DMS 273 treated with DMSO at 0.1 percent for 48 hours (cell line): ENCODE data around the gene TSPAN14.
"Not testable (repeated sequence)": the region's sequence is repeated elsewhere in the genome, so short reads cannot be mapped to it uniquely, and the experiment has no call there.

Experiments used
- DNase-seq: peaks from one replicate; lab custom pipeline; 2025; lab: John Stamatoyannopoulos, UW

The TSPAN14 gene, protein sequence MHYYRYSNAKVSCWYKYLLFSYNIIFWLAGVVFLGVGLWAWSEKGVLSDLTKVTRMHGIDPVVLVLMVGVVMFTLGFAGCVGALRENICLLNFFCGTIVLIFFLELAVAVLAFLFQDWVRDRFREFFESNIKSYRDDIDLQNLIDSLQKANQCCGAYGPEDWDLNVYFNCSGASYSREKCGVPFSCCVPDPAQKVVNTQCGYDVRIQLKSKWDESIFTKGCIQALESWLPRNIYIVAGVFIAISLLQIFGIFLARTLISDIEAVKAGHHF

DNA sequence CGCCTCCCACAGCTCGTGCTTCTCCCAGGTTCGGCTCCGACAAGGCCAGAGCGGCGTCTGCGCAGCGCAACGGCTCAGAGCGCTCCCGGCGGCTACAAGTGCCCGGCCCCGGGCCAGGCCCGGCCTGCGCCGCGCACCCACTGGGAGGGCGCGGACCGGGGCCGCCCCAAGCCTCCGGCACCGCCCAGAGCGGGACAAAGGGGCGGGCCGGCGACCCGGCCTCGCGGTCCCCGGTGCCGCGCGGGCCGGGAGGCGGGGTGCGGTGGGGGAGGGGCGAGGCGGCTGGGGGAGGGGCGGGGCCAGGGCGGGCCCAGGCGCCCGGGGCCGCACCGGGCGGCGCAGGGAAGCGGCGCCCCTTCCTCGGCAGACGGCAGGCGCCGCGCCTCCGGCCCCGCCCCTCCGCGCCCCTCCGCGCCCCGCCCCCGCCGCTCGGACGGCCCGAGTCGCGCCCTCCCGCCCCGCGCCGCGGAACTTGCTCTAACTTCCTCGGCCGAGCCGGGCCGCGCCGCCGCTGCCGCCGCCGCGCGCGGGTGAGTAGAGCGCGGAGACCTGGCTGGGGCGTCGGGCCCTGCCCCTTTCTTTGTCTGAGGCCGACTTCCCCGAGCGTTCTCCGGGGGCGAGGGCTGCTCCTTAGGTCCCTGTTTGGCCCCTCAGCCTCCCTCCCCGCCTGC lies at the start of gene TSPAN14:
Gene TSPAN14, plus strand, starts transcription at position 469 of the 671 bp plus-strand sequence. CDS start 34,924 bp downstream, outside the sequence.
- DNase-seq, result no peak

DNA sequence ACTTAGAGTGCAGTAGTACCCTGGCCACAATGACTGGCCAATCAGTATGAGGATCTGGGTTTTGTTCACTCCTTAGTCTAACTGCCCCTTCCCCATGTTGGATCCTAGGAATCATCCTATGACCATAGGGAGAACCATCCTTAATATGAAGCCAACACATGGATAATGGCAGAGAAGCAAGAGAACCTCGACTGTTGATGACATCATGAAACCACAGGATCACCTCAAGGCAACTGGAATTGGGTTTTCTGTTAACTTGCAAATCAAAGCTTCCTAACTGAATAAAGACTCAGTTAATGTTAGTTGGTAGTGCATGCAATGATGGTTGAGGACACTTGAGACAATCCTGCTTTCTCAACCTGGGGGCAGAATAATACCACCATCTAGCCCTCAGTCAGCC lies 49.1 kb upstream of the TSPAN14 start:
- DNase-seq, result no peak

DNA sequence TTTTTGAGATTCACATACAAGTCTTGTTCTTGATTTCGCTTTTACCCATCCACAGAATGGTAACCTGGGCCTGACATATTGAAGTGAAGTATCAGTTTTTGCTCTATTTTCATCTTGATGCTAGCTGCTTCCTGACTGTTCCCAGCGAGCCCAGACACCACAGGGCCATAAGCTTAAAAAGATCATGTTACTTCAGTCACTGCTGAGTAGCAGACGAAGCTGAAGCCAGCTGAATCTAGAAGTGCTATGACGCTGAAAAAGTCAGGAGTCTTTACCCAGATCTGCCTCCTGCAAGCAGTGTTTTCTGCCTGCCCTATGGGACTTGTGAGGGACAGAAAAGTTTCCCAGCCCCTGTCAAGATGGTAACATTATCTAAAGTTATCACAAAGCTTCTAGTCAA lies 48.5 kb upstream of the TSPAN14 start:
- DNase-seq, result peak; percentile 67

DNA sequence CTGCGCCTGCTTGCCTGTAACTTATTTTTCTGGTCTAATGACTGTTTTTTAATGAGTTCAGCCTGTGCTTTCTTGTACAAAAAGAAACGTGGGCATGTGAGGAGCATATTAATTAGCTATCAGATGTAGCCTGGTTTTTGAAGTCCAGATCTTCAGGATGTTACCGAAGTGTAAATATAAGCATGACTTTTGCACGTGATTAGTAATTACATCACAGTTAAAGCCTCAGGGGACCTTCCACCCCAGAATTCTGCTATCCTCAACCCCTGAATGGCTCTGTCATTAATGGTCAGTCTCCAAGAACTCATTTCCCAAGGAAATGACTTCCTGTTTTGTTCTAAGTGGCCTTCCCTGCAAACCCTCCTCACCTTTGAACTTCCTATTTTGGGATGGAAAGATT lies 47.9 kb upstream of the TSPAN14 start:
- DNase-seq, result no peak

DNA sequence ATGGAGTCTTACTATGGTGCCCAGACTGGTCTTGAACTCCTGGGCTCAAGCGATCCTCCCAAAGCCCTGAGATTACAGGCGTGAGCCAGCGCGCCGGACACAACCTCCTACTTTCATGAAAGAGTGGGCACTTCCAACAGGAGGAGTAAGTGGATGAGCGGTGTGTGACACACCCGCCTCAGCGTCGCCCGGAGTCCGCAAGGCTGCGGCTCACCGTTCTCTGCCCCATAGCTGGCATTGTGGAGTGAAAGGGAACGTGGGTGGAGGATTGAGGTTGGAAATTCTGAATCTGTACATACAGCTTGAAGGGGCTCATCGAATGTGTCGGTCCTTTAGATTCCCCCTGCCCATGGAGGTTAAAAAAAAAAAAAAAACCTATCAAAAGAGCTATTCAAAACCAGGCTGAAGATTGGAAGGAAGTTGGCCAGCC lies 46.3 kb upstream of the TSPAN14 start:
- no peak for DNase-seq

DNA sequence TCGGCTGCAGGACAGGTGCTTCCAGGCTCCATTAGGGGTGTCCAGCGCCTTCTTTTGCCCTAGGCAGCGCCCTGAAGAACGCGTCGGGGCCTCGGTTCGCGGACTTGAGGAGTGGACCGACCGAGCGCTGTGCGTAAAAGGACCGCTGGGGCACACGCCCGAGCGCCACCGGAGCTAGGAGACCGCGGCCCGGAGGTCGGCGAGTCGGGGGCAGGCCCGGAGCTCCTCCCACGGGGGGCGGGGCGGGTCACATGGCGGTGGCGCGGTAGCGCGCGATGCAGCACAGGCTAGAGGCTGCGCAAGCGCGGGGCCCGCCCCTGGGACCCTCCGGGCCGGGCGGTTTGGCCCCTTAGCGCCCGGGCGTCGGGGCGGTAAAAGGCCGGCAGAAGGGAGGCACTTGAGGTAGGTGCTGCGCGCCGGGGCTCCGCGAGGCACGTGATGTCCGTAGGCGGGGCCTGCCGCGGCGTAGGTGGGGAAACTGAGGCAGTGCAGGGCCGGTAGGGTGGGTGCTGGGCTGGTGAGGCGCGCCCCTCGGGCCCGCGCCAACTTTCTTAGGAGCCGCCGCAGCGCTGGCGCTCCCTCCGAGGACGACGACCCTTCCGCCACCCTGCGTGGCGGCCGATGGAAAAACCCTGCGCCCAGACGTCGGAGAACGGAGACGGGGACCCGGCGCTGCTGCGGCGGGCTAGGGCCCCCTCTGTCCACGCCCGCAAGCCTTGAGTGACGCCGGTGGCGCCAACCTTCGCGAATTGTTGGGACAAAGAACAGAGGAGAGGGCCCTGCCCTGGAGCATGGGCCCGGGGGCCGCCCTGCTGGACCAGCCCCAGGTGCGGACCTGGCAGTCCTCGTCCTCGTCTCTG lies 45.6 kb upstream of the TSPAN14 start, which contains the start of gene PRXL2A:
Gene PRXL2A, plus strand, starts transcription at position 310 of the 860 bp plus-strand sequence. CDS start 11,917 bp downstream, outside the sequence.
- DNase-seq, result peak; percentile 34

DNA sequence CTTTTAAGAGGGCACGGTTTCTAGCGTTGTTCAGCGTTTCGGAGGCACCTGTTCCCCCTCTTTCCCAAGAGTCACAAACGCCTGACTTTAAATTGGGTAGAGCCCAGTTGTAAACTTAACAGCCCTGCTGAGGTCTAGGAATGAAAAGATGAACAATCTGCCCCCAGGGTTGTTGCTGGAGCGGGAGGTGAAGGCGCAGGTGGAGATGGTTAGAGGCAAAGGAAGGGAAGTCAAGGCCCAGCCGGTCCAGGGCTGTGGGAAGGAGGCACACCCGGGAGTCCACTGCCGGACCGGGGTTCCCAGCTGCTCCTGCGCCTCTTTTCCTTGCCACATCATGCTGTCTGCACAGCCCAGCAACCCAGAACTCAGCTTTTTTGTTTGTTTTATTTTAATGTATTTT lies 45.0 kb upstream of the TSPAN14 start:
- DNase-seq, result no peak

DNA sequence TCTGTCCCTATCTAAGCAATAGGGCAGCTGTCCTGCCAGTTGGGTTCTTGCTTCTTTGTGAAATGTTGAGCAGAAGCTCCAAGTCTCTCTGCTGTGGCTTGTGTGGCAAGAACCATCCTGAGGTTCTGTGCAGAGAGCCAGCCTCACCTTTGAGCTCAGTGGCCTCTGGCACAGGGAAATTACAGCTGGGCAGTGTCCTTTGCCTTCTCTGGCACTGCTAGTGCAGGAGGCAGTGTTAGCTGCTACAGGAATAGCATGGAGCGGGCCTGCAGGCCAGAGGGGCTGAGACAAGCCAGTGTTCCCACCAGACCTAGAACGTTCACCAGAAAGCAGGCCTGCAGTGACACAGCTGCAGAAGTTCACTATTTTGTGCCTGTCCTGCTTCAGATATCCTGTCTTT lies 44.0 kb upstream of the TSPAN14 start:
- DNase-seq, result no peak

DNA sequence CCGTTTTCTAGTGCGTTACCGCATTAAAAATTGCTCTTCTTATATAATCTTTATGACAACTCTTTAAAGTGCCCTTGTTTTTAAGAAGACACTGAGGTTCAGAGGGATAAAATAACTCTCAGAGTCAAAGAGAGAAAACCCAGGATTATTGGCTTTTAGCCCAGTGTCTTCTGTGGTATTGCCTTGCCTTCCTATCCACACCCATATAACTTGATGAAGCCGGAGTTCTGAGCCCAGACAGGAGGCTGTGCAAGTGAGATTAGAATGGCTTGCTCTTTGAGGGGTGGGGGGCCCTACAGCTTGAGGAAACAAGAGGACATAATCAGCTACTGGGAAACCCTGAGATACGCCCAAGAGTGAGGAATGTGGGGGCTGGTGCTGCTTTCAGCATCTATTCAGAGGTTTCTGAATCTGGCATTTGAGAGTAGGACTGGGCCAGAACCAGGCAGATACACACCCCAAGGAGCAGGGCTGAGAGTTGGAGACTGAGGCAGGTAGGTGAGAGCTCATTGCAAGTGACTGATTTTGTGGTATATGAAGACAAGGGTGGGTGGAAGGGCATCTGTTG lies 43.4 kb upstream of the TSPAN14 start:
- no peak for DNase-seq

DNA sequence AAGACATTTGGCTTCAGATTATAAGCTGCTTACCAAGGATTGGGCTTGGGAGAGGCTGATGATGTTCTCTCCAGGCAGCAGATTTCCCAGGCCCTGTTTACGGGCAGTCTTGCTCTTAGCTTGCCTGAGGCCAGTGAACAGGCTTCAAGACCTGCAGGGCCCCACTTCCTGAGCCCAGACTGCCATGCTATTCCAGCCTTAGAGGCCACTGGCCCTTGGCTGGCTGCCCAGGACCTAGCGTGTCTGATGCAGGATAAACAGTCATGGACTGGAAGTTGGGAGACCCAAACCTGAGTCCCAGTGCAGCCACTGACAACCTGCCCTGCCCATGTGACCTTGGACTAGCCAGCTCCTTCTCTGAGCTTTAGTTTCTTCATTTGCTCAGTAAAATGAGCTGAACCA lies 42.8 kb upstream of the TSPAN14 start:
- DNase-seq, result no peak

DNA sequence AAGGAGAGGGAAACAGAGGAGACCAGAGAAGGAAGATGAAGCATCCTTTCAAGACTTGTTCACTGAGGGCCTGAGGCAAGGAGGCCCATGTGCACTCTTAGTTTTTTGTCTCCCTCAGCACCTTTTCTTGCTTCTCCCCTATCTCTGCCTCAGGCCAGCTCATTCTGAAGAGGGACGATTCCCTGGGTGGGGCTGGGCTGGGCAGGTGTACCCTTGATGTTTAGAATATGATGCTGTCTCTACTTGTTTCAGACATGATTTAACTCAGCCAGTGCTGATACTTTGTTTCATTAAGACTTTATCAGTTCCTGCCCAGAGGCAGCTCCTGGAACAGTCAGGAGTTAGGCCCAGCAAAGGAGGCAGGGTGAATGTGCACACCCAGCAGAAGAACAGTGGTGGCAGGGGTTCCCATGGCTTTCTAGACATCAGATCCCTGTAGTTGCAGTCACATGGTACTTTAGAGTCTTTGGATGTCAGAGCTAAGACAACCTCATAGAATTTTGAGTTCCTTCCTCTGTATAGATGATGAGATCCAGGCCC lies 42.4 kb upstream of the TSPAN14 start:
- no peak for DNase-seq

DNA sequence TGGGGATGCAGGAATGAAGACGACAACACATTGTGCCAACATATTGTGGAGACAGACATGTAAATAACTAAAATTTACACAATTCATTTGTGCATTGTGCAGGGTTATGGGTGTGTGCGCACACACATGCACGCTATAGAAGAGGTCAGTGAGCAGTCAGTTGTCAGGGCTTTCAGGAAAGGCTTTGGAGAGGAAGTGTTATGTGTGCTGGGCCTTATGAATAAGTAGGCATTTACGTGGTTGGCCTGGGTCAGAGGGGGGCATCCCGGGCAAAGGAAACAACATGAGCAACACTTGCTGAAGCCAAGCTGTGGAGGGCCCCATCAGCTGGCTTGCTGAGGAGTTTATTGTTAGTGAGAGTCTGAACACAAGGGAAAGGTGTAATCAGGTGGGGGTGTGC lies 41.6 kb upstream of the TSPAN14 start:
- DNase-seq, result no peak

DNA sequence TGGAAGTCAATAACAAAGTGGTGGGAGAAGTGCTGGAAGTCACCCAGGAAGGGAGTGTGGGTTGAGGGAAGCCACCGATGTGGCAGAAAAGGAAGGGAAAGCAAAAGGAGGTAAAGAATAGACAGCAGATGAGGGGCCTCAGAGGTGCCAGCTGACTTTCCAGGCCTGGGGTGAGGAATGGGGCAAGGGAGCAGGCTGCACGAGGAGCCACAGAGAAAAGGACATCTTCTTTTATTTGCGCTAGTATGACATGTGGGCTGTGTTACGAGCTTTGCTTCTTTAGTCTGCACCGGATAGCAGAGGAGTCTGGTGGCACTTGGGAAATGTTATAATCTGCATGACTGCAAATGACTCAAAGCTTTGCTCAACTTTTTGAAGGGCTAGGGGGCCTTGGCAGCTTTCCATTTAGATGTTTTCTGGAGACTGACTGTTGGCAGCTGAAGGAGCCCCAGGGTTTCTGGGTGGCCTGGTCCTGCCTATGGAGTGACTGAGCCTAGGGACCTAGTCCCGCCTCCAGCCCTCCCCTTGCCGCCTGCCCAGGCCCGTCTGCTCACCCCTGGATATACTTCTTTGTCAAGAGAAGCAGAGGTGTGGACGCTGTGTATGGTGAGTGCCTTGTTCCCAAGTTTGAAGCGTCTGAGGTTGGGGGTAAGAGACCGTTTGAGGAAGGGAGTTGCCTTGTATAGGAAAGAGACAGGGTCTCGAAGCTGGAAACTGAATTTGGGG lies 40.7 kb upstream of the TSPAN14 start:
- DNase-seq, result peak; percentile 34

DNA sequence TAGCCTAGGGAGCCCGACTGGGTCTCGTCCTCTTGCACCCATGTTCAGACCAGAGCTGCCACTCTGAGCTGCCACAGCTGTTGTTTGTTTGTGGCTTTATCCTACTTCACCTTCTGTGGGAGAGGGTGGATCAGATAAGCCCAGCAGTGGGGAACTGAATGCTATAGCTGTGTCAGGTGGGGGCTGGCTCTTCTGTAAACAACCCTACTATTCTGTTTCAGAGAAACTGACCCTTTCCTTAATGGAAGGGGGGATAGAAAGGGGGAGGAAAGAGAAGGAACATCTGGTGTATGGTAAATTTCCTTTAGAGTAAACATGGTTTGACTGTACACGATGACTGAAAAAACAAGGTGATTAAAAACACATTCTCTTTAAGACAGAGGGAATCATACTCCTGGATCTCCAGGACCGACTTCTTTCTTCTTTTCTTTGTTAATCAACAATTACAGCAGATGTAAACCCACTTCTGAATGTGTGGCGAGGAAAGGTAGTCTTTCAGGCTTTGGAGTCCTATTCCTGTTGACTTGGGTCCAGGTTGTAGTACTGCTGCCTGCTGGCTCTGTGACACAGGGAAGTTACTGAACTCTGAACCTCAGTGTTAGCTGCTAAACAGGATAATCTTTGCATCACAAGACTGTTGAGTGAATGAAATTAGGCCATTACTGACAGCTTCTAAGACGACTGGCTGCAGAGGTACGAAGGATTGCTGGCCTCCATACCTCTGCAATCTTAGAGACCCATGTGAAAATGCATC lies 39.8 kb upstream of the TSPAN14 start:
- peak; percentile 42 for DNase-seq

DNA sequence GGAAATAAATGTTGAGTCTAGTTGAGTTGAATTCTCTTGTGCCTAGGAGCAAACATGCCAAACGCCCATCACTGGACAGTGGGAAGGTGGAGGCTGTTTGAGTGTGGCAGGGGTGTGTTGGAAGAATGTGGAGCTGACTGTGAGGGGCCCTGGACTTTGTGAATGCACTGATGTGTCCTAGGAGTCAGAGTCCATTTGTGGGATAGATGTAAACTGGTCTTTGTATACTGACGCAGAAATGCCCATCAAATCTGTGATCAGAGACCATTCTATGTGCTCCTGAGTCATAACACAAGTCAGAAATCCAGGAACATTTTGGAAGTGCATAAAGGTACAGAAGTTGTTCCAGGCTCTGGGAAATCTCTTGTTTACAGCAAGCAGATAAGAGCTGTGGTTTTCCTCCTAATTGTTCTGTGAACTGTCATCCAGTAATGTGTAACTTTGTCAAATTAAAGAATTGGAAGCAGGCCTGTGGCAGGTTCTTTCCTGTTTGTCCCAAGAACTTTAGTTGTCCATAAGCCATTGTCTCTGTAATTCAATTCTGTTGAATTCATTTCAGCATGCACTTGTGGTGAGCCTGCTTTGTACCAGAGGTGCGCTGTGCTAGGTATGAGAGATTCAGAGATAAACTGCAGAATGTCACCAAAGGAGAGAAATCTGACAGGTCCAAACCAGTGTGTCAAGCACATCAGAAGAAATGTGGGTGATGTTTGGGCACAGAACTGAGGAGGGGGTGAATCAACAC lies 38.2 kb upstream of the TSPAN14 start:
- DNase-seq, result no peak

DNA sequence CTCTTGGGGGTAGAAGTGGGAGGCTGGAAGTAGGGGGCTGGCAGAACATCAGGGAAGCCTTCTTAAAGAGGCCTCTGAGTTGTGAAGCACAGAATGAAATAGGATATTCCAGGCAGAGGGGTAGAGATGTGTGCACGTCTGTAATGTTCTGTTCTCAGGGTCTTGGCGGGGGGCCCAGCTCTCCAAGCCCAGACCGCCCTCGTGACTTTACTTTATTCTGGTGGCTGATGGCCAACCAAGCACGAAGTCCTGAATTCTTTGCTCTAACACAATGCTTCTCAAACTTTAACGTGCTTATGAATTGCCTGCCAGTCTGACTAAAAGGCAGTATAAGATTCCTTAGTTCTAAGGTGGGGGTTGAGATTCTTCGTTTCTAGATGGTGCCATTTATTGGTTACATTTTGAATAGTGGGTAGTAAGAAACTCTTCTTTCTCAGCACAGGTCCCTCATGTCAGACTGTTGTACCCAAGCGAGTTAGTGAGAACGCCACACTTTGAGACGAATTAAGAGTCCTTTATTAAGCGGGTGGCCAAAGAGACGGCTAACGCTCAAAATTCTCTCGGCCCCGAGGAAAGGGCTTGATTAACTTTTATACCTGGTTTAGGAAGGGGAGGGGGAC lies 37.5 kb upstream of the TSPAN14 start:
- DNase-seq, result peak; percentile 51

DNA sequence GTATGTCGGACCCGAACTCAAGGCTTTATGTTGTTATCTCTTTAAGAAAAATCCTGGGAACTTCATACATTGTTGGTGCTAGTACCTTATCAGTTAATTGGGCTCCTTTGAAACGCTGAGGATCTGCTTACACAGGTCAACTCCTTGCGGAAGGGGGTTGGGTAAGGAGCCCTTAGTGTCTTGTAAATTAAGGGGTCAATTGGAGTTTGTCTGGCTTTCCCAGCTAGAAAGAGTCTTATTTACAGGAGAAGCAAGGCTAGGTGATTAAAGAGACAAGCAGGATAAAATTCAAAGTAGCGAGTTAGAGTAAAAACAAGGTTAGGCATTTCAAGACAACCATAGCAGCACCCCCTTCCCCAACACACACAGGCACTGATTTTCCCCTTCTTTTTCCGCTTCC lies 36.9 kb upstream of the TSPAN14 start:
- not testable (repeated sequence) for DNase-seq

DNA sequence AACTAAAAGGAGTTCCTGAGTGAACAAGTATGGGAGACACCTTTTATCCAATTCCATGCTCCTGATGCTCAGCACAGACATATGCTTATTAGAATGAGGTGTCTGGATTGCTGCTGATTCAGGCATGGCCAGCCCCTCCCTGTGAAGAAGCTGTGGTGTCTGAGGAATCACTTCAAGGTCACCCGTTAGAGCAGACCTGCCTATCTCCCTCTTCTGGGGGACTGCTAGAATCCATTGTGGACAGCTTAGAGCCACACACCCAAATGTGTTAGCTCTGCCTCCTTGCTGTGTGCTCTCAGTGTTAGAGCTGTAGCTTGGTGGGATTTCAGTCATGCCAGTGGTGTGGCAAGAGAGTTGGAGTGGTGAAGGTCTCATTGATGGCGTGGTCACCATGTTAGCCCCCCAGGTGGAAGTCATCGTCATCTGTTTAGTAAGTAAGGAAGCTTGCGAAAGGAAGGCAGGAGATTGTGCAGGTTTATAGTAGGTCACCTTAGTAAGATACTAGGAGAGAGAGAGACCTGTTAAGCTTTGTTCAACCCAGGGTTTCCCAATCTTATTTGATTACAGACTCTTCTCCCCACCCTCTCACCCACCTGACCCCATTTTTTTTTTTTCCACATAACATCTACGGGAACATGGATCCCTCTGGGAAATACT lies 32.9 kb upstream of the TSPAN14 start:
- no peak for DNase-seq
